Natural killer cell (primary cell): Measurements from ENCODE around the gene KIF26A. TPM values are rescaled to one million over a fixed set of nuclear protein-coding genes. Genes with fewer than 3 reads are reported as not detected.
"Not testable (repeated sequence)": the region's sequence is repeated elsewhere in the genome, so short reads cannot be mapped to it uniquely, and the experiment has no call there.

Experiments
- ATAC-seq, 3 donors: fragments of 150-1000 bp in 2 of 3; fragments of 200-7000 bp in 1 of 3; cut with Tn5 transposase; 1 replicate in 1 of 3; 2 replicates in 2 of 3; pipeline ENCODE4 v1.10.0; 2021; ENCODE audit warnings: mild to moderate bottlenecking in 2 of 3, moderate library complexity in 2 of 3
- DNase-seq, 2 donors: peaks; one replicate each; pipeline versions ENCODE4 v3.0.0 to v3.0.0-alpha.2; 2013 to 2021; ENCODE audit warnings: mixed read lengths in 1 of 2
- H3K27ac ChIP-seq: one replicate; pipeline ENCODE4 v1.5.1; 2013; ENCODE audit warnings: mild to moderate bottlenecking, low read length
- H3K27me3 ChIP-seq: one replicate; pipeline ENCODE4 v1.6.1; 2013; ENCODE audit warnings: low read length; ENCODE audit not compliant: control insufficient read depth, insufficient read depth
- H3K36me3 ChIP-seq: one replicate; pipeline ENCODE4 v1.6.1; 2013; ENCODE audit warnings: low read length; ENCODE audit not compliant: control insufficient read depth, insufficient read depth
- H3K4me1 ChIP-seq: one replicate; pipeline ENCODE4 v1.6.1; 2013; ENCODE audit warnings: low read length; ENCODE audit not compliant: control insufficient read depth, insufficient read depth
- H3K4me3 ChIP-seq: one replicate; pipeline ENCODE4 v1.5.1; 2013; ENCODE audit warnings: low read length
- H3K9me3 ChIP-seq: one replicate; pipeline ENCODE4 v1.6.1; 2013; ENCODE audit warnings: low read length; ENCODE audit not compliant: control insufficient read depth, insufficient read depth
- H3K27ac Mint-ChIP-seq, 2 donors: one replicate each; pipeline ENCODE4 v1.8.0; 2022; ENCODE audit warnings: mild to moderate bottlenecking in 2 of 2, mixed read lengths in 2 of 2, moderate library complexity in 1 of 2
- H3K27me3 Mint-ChIP-seq, 2 donors: one replicate each; pipeline ENCODE4 v1.8.0; 2022; ENCODE audit warnings: low read depth in 2 of 2, mixed read lengths in 2 of 2
- H3K36me3 Mint-ChIP-seq: one replicate; pipeline ENCODE4 v1.8.0; 2022; ENCODE audit warnings: mixed read lengths
- H3K4me1 Mint-ChIP-seq, 2 donors: one replicate each; pipeline ENCODE4 v1.8.0; 2022; ENCODE audit warnings: mixed read lengths in 2 of 2
- H3K4me3 Mint-ChIP-seq: one replicate; pipeline ENCODE4 v1.8.0; 2022; ENCODE audit warnings: mild to moderate bottlenecking, moderate library complexity, mixed read lengths
- H3K9me3 Mint-ChIP-seq, 2 donors: one replicate each; pipeline ENCODE4 v1.8.0; 2022; ENCODE audit warnings: mixed read lengths in 2 of 2
- CTCF ChIP-seq: fragments of 200-600 bp; IDR thresholded peaks from one replicate; pipeline ENCODE4 v1.8.0; 2022; ENCODE audit warnings: antibody characterized with exemption
- WGBS: methylation state at CpG from one replicate; pipeline ENCODE4 v1.1.7; 2013; ENCODE audit warnings: missing lambda C conversion rate; ENCODE audit not compliant: insufficient coverage; 5-methylcytosine and 5-hydroxymethylcytosine counted together
- intact Hi-C: fragments of 100-400 bp; cut with micrococcal nuclease; formaldehyde crosslinking; loops from one replicate; pipeline ENCODE4 v1.14.2; 2022
- total RNA-seq, 4 donors: library from RNA; stranded (reverse); fragments of 120-200 nt in 1 of 4; gene quantifications; one replicate each; pipeline versions ENCODE4 v1.2.3 to v1.2.4, GENCODE V29; 2013 to 2022

Gene KIF26A
- total RNA-seq, 3 donors from 2014 or later (not counting 1 experiment from before 2014, with no cell fraction given) = not detected

- H3K4me3 ChIP-seq = no peak overlapping the region
- Mint-ChIP-seq H3K9me3 (no peaks in the 10 kb centered on the region), H3K4me1 (no peaks in the 10 kb centered on the region), H3K27me3 (no peaks in the 10 kb centered on the region), H3K4me3 (no peak overlapping the region), H3K36me3 (no peaks in the 10 kb centered on the region), H3K27ac (no peak overlapping the region)
- WGBS = 66% methylated on average over 15 of the region's 15 CpGs
- no peaks in the 10 kb centered on the region for H3K9me3 ChIP-seq
- no peak for TF ChIP-seq CTCF
- intact Hi-C loops = no loop called here
- H3K27me3 ChIP-seq = no peaks in the 10 kb centered on the region
- DNase-seq = no peak
- H3K36me3 ChIP-seq = no peaks in the 10 kb centered on the region
- H3K4me1 ChIP-seq = no peaks in the 10 kb centered on the region
- no peak overlapping the region for H3K27ac ChIP-seq
- ATAC-seq = no peak
These were observed 68.0 kb downstream of the KIF26A start for GRCh38 chr14:104206281-104206904.

- TF ChIP-seq CTCF = no peak
- H3K4me1 Mint-ChIP-seq = no peaks in the 10 kb centered on the region
- H3K27ac Mint-ChIP-seq = no peak overlapping the region
- H3K27me3 ChIP-seq = no peaks in the 10 kb centered on the region
- H3K4me3 Mint-ChIP-seq = no peak overlapping the region
- H3K9me3 ChIP-seq = no peaks in the 10 kb centered on the region
- intact Hi-C loops = no loop called here
- H3K36me3 Mint-ChIP-seq = no peaks in the 10 kb centered on the region
- WGBS = 87% methylated on average over 22 of the region's 22 CpGs
- DNase-seq (no peak), ATAC-seq (no peak)
- no peak overlapping the region for H3K4me3 ChIP-seq
- H3K36me3 ChIP-seq = no peaks in the 10 kb centered on the region
- H3K27me3 Mint-ChIP-seq = no peaks in the 10 kb centered on the region
- no peaks in the 10 kb centered on the region for H3K4me1 ChIP-seq
- H3K9me3 Mint-ChIP-seq = no peaks in the 10 kb centered on the region
- H3K27ac ChIP-seq = no peak overlapping the region
These were observed 69.0 kb downstream of the KIF26A start for GRCh38 chr14:104207142-104208014.

GRCh38 chr14:104208015-104208295, 69.6 kb downstream of the KIF26A start:
- H3K36me3 ChIP-seq, H3K36me3 Mint-ChIP-seq, H3K4me1 Mint-ChIP-seq, H3K4me3 ChIP-seq, H3K27ac Mint-ChIP-seq, ATAC-seq, H3K4me3 Mint-ChIP-seq, H3K9me3 Mint-ChIP-seq, H3K27ac ChIP-seq, H3K4me1 ChIP-seq, H3K27me3 Mint-ChIP-seq, intact Hi-C loops, H3K9me3 ChIP-seq, DNase-seq, H3K27me3 ChIP-seq: not testable (repeated sequence)
- WGBS = 87% methylated on average over 13 of the region's 13 CpGs

- H3K27ac ChIP-seq, H3K9me3 Mint-ChIP-seq, H3K27me3 Mint-ChIP-seq, DNase-seq, H3K36me3 ChIP-seq, H3K4me1 ChIP-seq, H3K27me3 ChIP-seq, H3K27ac Mint-ChIP-seq, H3K4me3 ChIP-seq, ATAC-seq, H3K9me3 ChIP-seq, intact Hi-C loops, H3K4me3 Mint-ChIP-seq, H3K36me3 Mint-ChIP-seq, H3K4me1 Mint-ChIP-seq: not testable (repeated sequence)
- 94% methylated on average over 21 of the region's 21 CpGs for WGBS
These were observed 69.9 kb downstream of the KIF26A start for GRCh38 chr14:104208331-104208730.

- DNase-seq, intact Hi-C loops, H3K27me3 Mint-ChIP-seq, H3K27ac ChIP-seq, H3K9me3 ChIP-seq, H3K27me3 ChIP-seq, H3K4me1 ChIP-seq, H3K4me3 Mint-ChIP-seq, ATAC-seq, H3K27ac Mint-ChIP-seq, H3K36me3 ChIP-seq, H3K4me1 Mint-ChIP-seq, H3K4me3 ChIP-seq, H3K9me3 Mint-ChIP-seq, H3K36me3 Mint-ChIP-seq: not testable (repeated sequence)
- WGBS = 87% methylated on average over 15 of the region's 15 CpGs
These were observed 70.7 kb downstream of the KIF26A start for GRCh38 chr14:104209071-104209470.
